ENCODE measurements around the gene MAP3K13. TPM values are rescaled to one million over a fixed set of nuclear protein-coding genes. Genes with fewer than 3 reads are reported as not detected.

MAP3K13 gene
- polyA plus RNA-seq, 1 donor (not counting 4 experiments of a cell fraction or from before 2014, with no cell fraction given): 23.0 TPM

- no peak for TF ChIP-seq CTCF (optimal IDR thresholded peaks at IDR 0.05 in 1 of 3, IDR thresholded peaks at IDR 0.05 in 1 of 3, conservative IDR thresholded peaks at IDR 0.05 in 1 of 3; ENCODE audit: extremely low read depth in 1 of 3, insufficient read depth in 2 of 3, low read length in 3 of 3)
- TF ChIP-seq EZH2 (IDR thresholded peaks at IDR 0.05; ENCODE audit: low read length): no peak
- H3K4me1 ChIP-seq (ENCODE audit: control insufficient read depth, extremely low read depth, insufficient read depth, low read length): no peaks in the 10 kb centered on the region
- H3K79me2 ChIP-seq (ENCODE audit: control insufficient read depth, insufficient read depth, low read length): no peaks in the 10 kb centered on the region
- dilution Hi-C loops (cut with MboI; ENCODE audit: extremely low pct_ligation_motif_present, low sequenced_read_pairs): no loop called here
- no peaks in the 10 kb centered on the region for H3K36me3 ChIP-seq (ENCODE audit: control insufficient read depth in 2 of 2, extremely low read depth in 1 of 2, insufficient read depth in 2 of 2, low read length in 2 of 2)
- no peaks in the 10 kb centered on the region for H3K27me3 ChIP-seq (ENCODE audit: control insufficient read depth, extremely low read depth, insufficient read depth, low read length)
- no peak for FAIRE-seq
- H4K20me1 ChIP-seq (ENCODE audit: control insufficient read depth, extremely low read depth, insufficient read depth, low read length): no peaks in the 10 kb centered on the region
- no peak overlapping the region for H3K27ac ChIP-seq (ENCODE audit: control insufficient read depth, insufficient read depth, low read length)
- H2AFZ ChIP-seq (ENCODE audit: control insufficient read depth, low read length): no peak overlapping the region
- no peak overlapping the region for H3K4me3 ChIP-seq (ENCODE audit: control insufficient read depth in 2 of 3, extremely low read depth in 1 of 3, insufficient read depth in 2 of 3, low read depth in 1 of 3, low read length in 3 of 3)
- H3K9ac ChIP-seq (ENCODE audit: control insufficient read depth, extremely low read depth, insufficient read depth, low read length): no peak overlapping the region
- no peaks in the 10 kb centered on the region for H3K9me1 ChIP-seq (ENCODE audit: control insufficient read depth, extremely low read depth, insufficient read depth, low read length)
- no peak overlapping the region for H3K4me2 ChIP-seq (ENCODE audit: control insufficient read depth, extremely low read depth, insufficient read depth, low read depth, low read length)
- DNase-seq (ENCODE audit: low read depth, low spot score): no peak
- H3K9me3 ChIP-seq (ENCODE audit: control insufficient read depth, low read depth, low read length): no peaks in the 10 kb centered on the region
Observed at GRCh38 chr3:185457376-185457775, 94.4 kb downstream of the MAP3K13 start.

DNA sequence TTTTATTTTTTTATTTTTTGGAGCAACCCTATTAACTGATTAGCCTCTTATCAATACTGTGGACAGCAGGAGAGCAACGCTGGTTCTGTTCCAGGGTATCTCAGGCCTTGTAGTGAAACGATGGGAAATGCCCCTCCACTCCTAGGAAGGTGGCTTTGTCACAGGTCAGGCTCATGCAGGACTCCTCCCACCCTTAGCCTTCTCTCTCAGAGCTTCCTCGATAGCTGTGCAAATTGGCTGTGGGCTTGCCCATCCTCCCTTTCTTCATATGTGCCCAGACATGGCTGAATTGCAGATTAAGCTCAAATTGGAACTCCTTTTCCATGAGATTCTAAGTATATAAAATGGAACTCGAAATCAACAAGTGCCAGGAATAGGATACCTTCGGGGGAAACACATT, 97.4 kb downstream of the MAP3K13 start:
- Histone ChIP-seq H4K20me1 (ENCODE audit: control insufficient read depth, extremely low read depth, insufficient read depth, low read length) (no peaks in the 10 kb centered on the region), H3K79me2 (ENCODE audit: control insufficient read depth, insufficient read depth, low read length) (no peaks in the 10 kb centered on the region), H3K9me3 (ENCODE audit: control insufficient read depth, low read depth, low read length) (no peaks in the 10 kb centered on the region), H3K4me2 (ENCODE audit: control insufficient read depth, extremely low read depth, insufficient read depth, low read depth, low read length) (peak overlapping the region; percentile 69), H3K9ac (ENCODE audit: control insufficient read depth, extremely low read depth, insufficient read depth, low read length) (no peak overlapping the region), H3K27ac (ENCODE audit: control insufficient read depth, insufficient read depth, low read length) (no peak overlapping the region), H2AFZ (ENCODE audit: control insufficient read depth, low read length) (peak overlapping the region; percentile 36), H3K36me3 (ENCODE audit: control insufficient read depth in 2 of 2, extremely low read depth in 1 of 2, insufficient read depth in 2 of 2, low read length in 2 of 2) (no peaks in the 10 kb centered on the region), H3K4me1 (ENCODE audit: control insufficient read depth, extremely low read depth, insufficient read depth, low read length) (no peaks in the 10 kb centered on the region), H3K9me1 (ENCODE audit: control insufficient read depth, extremely low read depth, insufficient read depth, low read length) (no peaks in the 10 kb centered on the region), H3K27me3 (ENCODE audit: control insufficient read depth, extremely low read depth, insufficient read depth, low read length) (no peaks in the 10 kb centered on the region), H3K4me3 (ENCODE audit: control insufficient read depth in 2 of 3, extremely low read depth in 1 of 3, insufficient read depth in 2 of 3, low read depth in 1 of 3, low read length in 3 of 3) (no peak overlapping the region)
- no peak for FAIRE-seq
- dilution Hi-C loops (cut with MboI; ENCODE audit: extremely low pct_ligation_motif_present, low sequenced_read_pairs): no loop called here
- no peak for DNase-seq (ENCODE audit: low read depth, low spot score)
- TF ChIP-seq CTCF (optimal IDR thresholded peaks at IDR 0.05 in 1 of 3, IDR thresholded peaks at IDR 0.05 in 1 of 3, conservative IDR thresholded peaks at IDR 0.05 in 1 of 3; ENCODE audit: extremely low read depth in 1 of 3, insufficient read depth in 2 of 3, low read length in 3 of 3) (no peak), EZH2 (IDR thresholded peaks at IDR 0.05; ENCODE audit: low read length) (no peak)
